Peyer's patch (tissue), 4 donors: ENCODE measurements around the gene GGCT.

Experiments used
- POLR2A ChIP-seq, 2 donors: fragments of 450-650 bp; IDR thresholded peaks; one replicate each; pipeline ENCODE4 v1.5.1; 2017; ENCODE audit warnings: antibody characterized with exemption in 2 of 2, mild to moderate bottlenecking in 2 of 2, moderate library complexity in 2 of 2
- TF ChIP-seq, protein P1 (sequence below), 6 experiments: fragments of 450-650 bp in 4 of 6; fragments of 200-600 bp in 2 of 6; sonication (generic) in 1 of 6; IDR thresholded peaks; one replicate each; pipeline ENCODE4 v1.5.1; 2017 to 2019; ENCODE audit warnings: antibody characterized with exemption in 6 of 6, mild to moderate bottlenecking in 3 of 6, moderate library complexity in 1 of 6

DNA sequence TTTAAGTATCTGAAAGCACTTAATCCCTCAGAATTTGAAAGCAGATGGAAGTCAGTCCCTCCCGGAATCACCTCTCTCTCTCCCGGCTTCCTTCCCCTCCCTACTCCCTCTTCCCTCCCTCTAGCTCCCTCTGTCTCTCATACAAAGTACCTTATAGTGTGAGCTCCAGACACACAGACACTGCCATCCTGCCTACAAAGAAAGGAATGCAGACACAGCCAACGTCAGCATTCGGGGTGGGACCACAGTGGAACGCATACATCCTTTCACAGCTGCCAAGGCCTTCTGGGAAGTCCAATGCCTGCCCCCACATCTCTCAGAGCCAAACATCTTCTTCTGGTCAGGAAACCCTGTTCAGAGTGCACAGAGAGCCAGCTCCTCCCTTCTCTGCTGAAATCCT, 35.3 kb downstream of the GGCT start:
- TF ChIP-seq POLR2A (IDR thresholded peaks at IDR 0.05), result no peak
- TF ChIP-seq, protein P1, sequence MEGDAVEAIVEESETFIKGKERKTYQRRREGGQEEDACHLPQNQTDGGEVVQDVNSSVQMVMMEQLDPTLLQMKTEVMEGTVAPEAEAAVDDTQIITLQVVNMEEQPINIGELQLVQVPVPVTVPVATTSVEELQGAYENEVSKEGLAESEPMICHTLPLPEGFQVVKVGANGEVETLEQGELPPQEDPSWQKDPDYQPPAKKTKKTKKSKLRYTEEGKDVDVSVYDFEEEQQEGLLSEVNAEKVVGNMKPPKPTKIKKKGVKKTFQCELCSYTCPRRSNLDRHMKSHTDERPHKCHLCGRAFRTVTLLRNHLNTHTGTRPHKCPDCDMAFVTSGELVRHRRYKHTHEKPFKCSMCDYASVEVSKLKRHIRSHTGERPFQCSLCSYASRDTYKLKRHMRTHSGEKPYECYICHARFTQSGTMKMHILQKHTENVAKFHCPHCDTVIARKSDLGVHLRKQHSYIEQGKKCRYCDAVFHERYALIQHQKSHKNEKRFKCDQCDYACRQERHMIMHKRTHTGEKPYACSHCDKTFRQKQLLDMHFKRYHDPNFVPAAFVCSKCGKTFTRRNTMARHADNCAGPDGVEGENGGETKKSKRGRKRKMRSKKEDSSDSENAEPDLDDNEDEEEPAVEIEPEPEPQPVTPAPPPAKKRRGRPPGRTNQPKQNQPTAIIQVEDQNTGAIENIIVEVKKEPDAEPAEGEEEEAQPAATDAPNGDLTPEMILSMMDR (IDR thresholded peaks at IDR 0.05), result peak in 4 of 6 experiments; percentile 13 to 41 (median 27)
